Uterus (tissue), 4 donors: Measurements from ENCODE around the gene TMEM203. TPM values are rescaled to one million over a fixed set of nuclear protein-coding genes. Genes with fewer than 3 reads are reported as not detected.

ENCODE experiments used
- DNase-seq, 2 donors: peaks; one replicate each; pipeline ENCODE4 v3.0.0-alpha.2; 2019 to 2020
- H3K27ac ChIP-seq, 2 donors: fragments of 200-600 bp; sonication (generic); 1 replicate in 1 of 2; 2 replicates in 1 of 2; pipeline ENCODE4 v1.5.1; 2016 to 2018
- H3K27me3 ChIP-seq, 2 donors: fragments of 200-600 bp; sonication (generic); one replicate each; pipeline ENCODE4 v1.5.1; 2018 to 2019; ENCODE audit warnings: control low read depth in 1 of 2
- H3K36me3 ChIP-seq, 2 donors: fragments of 200-600 bp; sonication (generic); one replicate each; pipeline ENCODE4 v1.5.1; 2019; ENCODE audit warnings: control low read depth in 1 of 2
- H3K4me1 ChIP-seq, 2 donors: fragments of 200-600 bp; sonication (generic); one replicate each; pipeline ENCODE4 v1.5.1; 2018 to 2019; ENCODE audit warnings: control low read depth in 1 of 2
- H3K4me3 ChIP-seq, 2 donors: fragments of 200-600 bp; sonication (generic); 1 replicate in 1 of 2; 2 replicates in 1 of 2; pipeline ENCODE4 v1.5.1; 2018 to 2019; ENCODE audit warnings: mild to moderate bottlenecking in 1 of 2
- H3K9me3 ChIP-seq, 2 donors: fragments of 200-600 bp; sonication (generic); one replicate each; pipeline ENCODE4 v1.5.1; 2019; ENCODE audit warnings: control low read depth in 1 of 2
- POLR2A ChIP-seq, 2 donors: fragments of 450-650 bp; IDR thresholded peaks; one replicate each; pipeline ENCODE4 v1.6.1; 2016; ENCODE audit warnings: antibody characterized with exemption in 2 of 2, mild to moderate bottlenecking in 1 of 2, moderate library complexity in 1 of 2
- intact Hi-C: fragments of 100-400 bp; cut with DNase I; formaldehyde crosslinking; loops from one replicate; pipeline ENCODE4 v1.15.1; 2023; ENCODE audit warnings: low total_unique reads
- total RNA-seq, 4 donors: library from RNA; depleted of rRNA in 3 of 4; stranded (reverse); fragments of >200 nt in 3 of 4; gene quantifications; one replicate each; pipeline versions ENCODE4 v1.1.0 to v1.2.4, GENCODE V29; 2014 to 2023
- TF ChIP-seq, protein P1 (sequence below), 4 experiments: fragments of 200-600 bp in 2 of 4; fragments of 450-650 bp in 2 of 4; sonication (generic) in 2 of 4; IDR thresholded peaks; one replicate each; pipeline ENCODE4 v1.5.1; 2016 to 2019; ENCODE audit warnings: antibody characterized with exemption in 4 of 4, mild to moderate bottlenecking in 2 of 4, moderate library complexity in 1 of 4
- donor health status: DM: yes; HTN: yes; CAD: no.

TMEM203 gene
- total RNA-seq, 4 donors from 2014 or later: 33.2 to 53.3 (median 38.7) TPM

DNA sequence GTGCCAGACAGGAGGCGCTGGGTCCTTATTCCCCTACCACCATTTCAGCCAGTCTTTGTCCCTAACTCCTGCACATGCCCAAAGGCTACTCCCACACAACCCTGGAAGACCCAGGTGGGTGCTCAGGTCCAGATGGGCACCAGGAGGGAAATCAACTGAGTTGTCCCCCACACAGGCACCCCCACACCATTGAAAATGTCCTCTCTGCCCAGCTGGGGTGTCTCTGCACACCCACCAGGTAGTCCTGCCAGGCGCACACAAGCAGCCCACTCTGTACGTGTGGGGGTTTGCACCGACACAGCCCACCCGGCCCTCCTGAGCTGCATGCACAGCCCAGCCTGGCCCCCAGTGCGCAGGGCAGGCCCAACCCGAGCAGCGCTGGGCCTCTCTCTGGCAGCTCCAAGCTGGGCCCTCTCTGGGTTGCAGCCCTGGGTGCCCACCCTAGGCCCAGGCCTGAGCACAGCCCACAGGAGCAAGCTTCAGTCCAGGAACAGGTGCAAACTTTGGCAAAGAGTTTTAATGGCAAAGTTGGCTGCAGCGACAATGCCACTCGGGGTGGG lies 14.4 kb upstream of the TMEM203 start:
- Histone ChIP-seq H3K27ac (no peak overlapping the region), H3K4me3 (no peak overlapping the region), H3K36me3 (no peaks in the 10 kb centered on the region), H3K4me1 (peaks cover 0 to 19% of the 10 kb centered on the region in 2 donors), H3K9me3 (no peaks in the 10 kb centered on the region), H3K27me3 (no peaks in the 10 kb centered on the region)
- intact Hi-C loops: loop anchor here (10.0 kb wide), 1 partner anchor 105 kb away; the partner anchor contains the start of gene DPP7
- no peak for DNase-seq
- TF ChIP-seq, protein P1, sequence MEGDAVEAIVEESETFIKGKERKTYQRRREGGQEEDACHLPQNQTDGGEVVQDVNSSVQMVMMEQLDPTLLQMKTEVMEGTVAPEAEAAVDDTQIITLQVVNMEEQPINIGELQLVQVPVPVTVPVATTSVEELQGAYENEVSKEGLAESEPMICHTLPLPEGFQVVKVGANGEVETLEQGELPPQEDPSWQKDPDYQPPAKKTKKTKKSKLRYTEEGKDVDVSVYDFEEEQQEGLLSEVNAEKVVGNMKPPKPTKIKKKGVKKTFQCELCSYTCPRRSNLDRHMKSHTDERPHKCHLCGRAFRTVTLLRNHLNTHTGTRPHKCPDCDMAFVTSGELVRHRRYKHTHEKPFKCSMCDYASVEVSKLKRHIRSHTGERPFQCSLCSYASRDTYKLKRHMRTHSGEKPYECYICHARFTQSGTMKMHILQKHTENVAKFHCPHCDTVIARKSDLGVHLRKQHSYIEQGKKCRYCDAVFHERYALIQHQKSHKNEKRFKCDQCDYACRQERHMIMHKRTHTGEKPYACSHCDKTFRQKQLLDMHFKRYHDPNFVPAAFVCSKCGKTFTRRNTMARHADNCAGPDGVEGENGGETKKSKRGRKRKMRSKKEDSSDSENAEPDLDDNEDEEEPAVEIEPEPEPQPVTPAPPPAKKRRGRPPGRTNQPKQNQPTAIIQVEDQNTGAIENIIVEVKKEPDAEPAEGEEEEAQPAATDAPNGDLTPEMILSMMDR (IDR thresholded peaks at IDR 0.05): no peak
- TF ChIP-seq POLR2A (IDR thresholded peaks at IDR 0.05): no peak

DNA sequence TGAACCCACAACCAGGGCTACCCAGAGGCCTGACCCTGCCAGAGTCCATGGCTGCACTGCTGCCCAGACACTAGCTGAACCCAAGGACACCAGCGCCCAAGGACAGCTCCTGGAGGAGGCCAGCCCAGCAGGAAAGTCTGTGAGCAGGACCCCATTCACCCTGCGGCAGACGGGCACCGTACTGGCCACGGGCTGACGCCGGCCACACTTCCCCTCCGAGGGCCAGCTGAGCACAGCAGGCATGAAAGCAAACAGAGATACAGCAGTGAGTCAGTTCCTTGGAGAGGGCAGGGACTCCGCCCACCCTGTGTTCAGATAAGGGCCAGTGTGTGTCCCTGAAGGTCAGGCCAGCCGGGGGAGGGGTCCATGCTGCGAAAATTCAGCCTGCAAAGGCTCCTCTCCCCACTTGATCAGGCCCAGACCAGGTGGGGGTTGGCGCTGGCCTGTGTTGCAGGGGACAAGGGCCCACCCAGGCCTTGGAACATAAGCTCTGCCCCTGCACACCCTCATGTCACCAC lies 13.4 kb upstream of the TMEM203 start:
- DNase-seq: no peak
- H3K27ac ChIP-seq: no peak overlapping the region
- no peaks in the 10 kb centered on the region for H3K27me3 ChIP-seq
- no peak overlapping the region for H3K4me3 ChIP-seq
- no peak for TF ChIP-seq POLR2A (IDR thresholded peaks at IDR 0.05)
- TF ChIP-seq, protein P1 (IDR thresholded peaks at IDR 0.05): no peak
- H3K9me3 ChIP-seq: no peaks in the 10 kb centered on the region
- intact Hi-C loops: no loop called here
- H3K36me3 ChIP-seq: no peaks in the 10 kb centered on the region
- peaks cover 0 to 19% of the 10 kb centered on the region in 2 donors for H3K4me1 ChIP-seq

DNA sequence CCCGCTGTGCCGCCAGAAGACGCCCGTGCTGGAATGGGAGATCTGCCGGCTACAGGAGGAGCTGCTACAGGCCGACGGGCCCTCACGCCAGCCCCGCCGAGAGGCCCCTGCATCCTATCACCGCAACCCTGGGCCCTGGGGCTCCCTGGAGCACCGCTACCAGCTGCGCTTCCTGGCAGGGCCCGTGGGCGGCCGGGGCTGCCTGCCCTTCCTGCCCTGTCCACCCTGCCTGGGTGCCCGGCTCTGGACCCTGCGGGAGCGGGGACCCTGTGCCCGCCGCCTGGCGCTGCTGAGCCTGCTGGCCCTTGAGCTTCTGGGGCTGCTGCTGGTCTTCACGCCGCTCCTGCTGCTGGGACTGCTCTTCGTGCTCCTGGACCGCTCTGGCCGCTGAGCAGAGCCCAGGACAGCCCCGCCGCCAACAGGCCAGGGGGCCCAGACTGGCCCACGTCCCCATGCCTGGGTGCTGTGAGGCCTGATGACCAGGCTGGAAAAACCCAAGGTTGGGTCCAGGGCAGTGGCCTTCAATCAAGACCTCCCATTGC lies 12.8 kb upstream of the TMEM203 start:
- no peak for DNase-seq
- H3K4me1 ChIP-seq: peaks cover 0 to 19% of the 10 kb centered on the region in 2 donors
- no peaks in the 10 kb centered on the region for H3K9me3 ChIP-seq
- no peak overlapping the region for H3K4me3 ChIP-seq
- H3K36me3 ChIP-seq: no peaks in the 10 kb centered on the region
- TF ChIP-seq, protein P1 (IDR thresholded peaks at IDR 0.05): no peak
- TF ChIP-seq POLR2A (IDR thresholded peaks at IDR 0.05): no peak
- H3K27ac ChIP-seq: no peak overlapping the region
- H3K27me3 ChIP-seq: no peaks in the 10 kb centered on the region
- intact Hi-C loops: no loop called here

DNA sequence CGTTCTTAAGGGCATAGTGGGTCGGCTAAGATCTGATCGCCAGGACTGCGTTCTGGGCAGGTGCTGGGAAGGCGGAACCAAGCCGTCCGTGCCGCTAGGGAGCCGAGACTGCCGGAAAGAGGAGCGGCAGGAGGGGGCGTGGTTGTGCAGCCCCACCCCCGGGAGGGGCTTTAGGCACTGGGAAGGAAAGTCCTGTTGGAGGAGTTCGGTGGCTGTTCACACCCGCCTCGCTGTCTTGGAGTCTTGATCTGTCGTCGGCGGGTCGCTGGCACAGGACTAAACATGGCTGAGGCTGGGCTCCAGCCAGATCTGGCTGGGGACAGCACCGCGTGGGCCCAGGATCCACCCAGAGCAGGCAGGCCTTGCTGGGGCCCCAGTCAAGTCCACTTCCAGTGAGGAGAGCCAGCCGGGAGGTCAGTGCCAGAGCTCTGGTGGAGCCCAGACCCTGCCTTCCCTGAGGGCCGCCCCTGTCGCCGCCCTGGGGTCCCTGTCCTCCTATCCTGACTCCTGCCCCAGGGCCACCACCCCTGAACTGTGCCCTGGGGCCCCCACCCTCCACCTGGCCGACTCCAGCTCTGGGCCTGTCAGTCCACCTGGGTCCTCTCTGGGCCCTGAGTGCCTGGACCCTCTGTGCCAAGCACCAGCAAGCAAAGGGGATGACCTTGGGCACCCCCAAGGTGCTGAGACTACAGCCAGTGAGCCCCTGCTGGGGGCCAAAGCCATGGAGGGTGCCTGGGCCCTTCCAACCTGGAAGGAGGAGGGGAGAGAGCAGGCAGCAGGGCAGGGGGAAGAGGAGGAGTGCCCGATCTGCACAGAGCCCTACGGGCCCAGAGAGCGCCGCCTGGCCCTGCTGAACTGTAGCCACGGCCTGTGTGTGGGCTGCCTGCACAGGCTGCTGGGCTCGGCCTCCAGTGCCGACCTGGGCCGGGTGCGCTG lies 12.1 kb upstream of the TMEM203 start:
- Histone ChIP-seq H3K4me1 (peaks cover 0 to 14% of the 10 kb centered on the region in 2 donors), H3K4me3 (no peak overlapping the region), H3K27ac (no peak overlapping the region), H3K9me3 (no peaks in the 10 kb centered on the region), H3K27me3 (no peaks in the 10 kb centered on the region), H3K36me3 (no peaks in the 10 kb centered on the region)
- intact Hi-C loops: no loop called here
- TF ChIP-seq, protein P1 (IDR thresholded peaks at IDR 0.05): no peak
- TF ChIP-seq POLR2A (IDR thresholded peaks at IDR 0.05): peak in 1 of 2 donors; percentile 43
- peak in 1 of 2 donors; percentile 62 for DNase-seq
